BE2C (cell line): ENCODE data around the gene NCAM2.
A peak's percentile ranks its signal among the peaks of the same experiment; 100 is the strongest.

Source experiments
- DNase-seq: peaks from one replicate; pipeline ENCODE4 v3.0.0-alpha.2; 2020
- H3K27me3 ChIP-seq: fragments of 250-450 bp; sonication (Bioruptor Pico); 2 replicates; pipeline ENCODE4 v1.5.1; 2020; ENCODE audit warnings: mild to moderate bottlenecking
- H3K36me3 ChIP-seq: fragments of 250-450 bp; sonication (Bioruptor Pico); 2 replicates; pipeline ENCODE4 v1.5.1; 2020; ENCODE audit warnings: mild to moderate bottlenecking
- H3K4me1 ChIP-seq: fragments of 250-450 bp; sonication (Bioruptor Pico); 2 replicates; pipeline ENCODE4 v1.5.1; 2020
- H3K4me3 ChIP-seq: 2 replicates; pipeline ENCODE4 v1.5.1; 2011; ENCODE audit warnings: low read depth, low read length
- H3K9me3 ChIP-seq: fragments of 250-450 bp; sonication (Bioruptor Pico); 2 replicates; pipeline ENCODE4 v1.5.1; 2020
- CTCF ChIP-seq: IDR thresholded peaks from 2 replicates; pipeline ENCODE4 v1.5.1; 2012; ENCODE audit warnings: mild to moderate bottlenecking, low read depth, low read length

NCAM2 gene

GRCh38 chr21:21246007-21246406 lies 247.8 kb downstream of the NCAM2 start:
- peak; percentile 6 for DNase-seq
- 0 out of 2 replicates have a peak, but pooled peaks cover 3% of the 10 kb centered on the region for H3K4me1 ChIP-seq
- H3K27me3 ChIP-seq, result no peaks in the 10 kb centered on the region
- no peak for TF ChIP-seq CTCF
- no peak overlapping the region for H3K4me3 ChIP-seq
- no peaks in the 10 kb centered on the region for H3K9me3 ChIP-seq
- H3K36me3 ChIP-seq, result no peaks in the 10 kb centered on the region

GRCh38 chr21:21247424-21247823 lies 249.2 kb downstream of the NCAM2 start:
- Histone ChIP-seq H3K36me3 (no peaks in the 10 kb centered on the region), H3K27me3 (no peaks in the 10 kb centered on the region), H3K9me3 (no peaks in the 10 kb centered on the region), H3K4me3 (no peak overlapping the region), H3K4me1 (0 out of 2 replicates have a peak, but pooled peaks cover 3% of the 10 kb centered on the region)
- no peak for DNase-seq
- TF ChIP-seq CTCF, result no peak

GRCh38 chr21:21262048-21262447 lies 263.8 kb downstream of the NCAM2 start:
- Histone ChIP-seq H3K4me3 (no peak overlapping the region), H3K27me3 (no peaks in the 10 kb centered on the region), H3K9me3 (no peaks in the 10 kb centered on the region), H3K4me1 (no peaks in the 10 kb centered on the region), H3K36me3 (no peaks in the 10 kb centered on the region)
- DNase-seq, result no peak
- no peak for TF ChIP-seq CTCF

- H3K4me3 ChIP-seq, result no peak overlapping the region
- no peaks in the 10 kb centered on the region for H3K9me3 ChIP-seq
- peaks cover 6% of the 10 kb centered on the region; the same call in 1 of the 2 replicates for H3K4me1 ChIP-seq
- no peak for TF ChIP-seq CTCF
- DNase-seq, result no peak
- no peaks in the 10 kb centered on the region for H3K27me3 ChIP-seq
- no peaks in the 10 kb centered on the region for H3K36me3 ChIP-seq
Observed at GRCh38 chr21:21268061-21268471, 269.9 kb downstream of the NCAM2 start.

- H3K4me1 ChIP-seq, result peaks cover 6% of the 10 kb centered on the region; the same call in 1 of the 2 replicates
- DNase-seq, result no peak
- H3K27me3 ChIP-seq, result no peaks in the 10 kb centered on the region
- no peak for TF ChIP-seq CTCF
- no peak overlapping the region for H3K4me3 ChIP-seq
- no peaks in the 10 kb centered on the region for H3K9me3 ChIP-seq
- H3K36me3 ChIP-seq, result no peaks in the 10 kb centered on the region
Observed at GRCh38 chr21:21268885-21269284, 270.7 kb downstream of the NCAM2 start.

GRCh38 chr21:21279193-21279901 lies 281.1 kb downstream of the NCAM2 start:
- no peaks in the 10 kb centered on the region for H3K27me3 ChIP-seq
- no peaks in the 10 kb centered on the region; the same call in 1 of the 2 replicates for H3K9me3 ChIP-seq
- H3K4me1 ChIP-seq, result peaks cover 10% of the 10 kb centered on the region
- no peak for DNase-seq
- TF ChIP-seq CTCF, result no peak
- no peaks in the 10 kb centered on the region for H3K36me3 ChIP-seq
- H3K4me3 ChIP-seq, result no peak overlapping the region
